IgD-negative memory B cell (primary cell): ENCODE data around the gene DEFB129. TPM values are rescaled to one million over a fixed set of nuclear protein-coding genes. Genes with fewer than 3 reads are reported as not detected.

ENCODE experiments used
- H3K27ac Mint-ChIP-seq, 3 donors: one replicate each; pipeline ENCODE4 v1.8.0; 2020 to 2022; ENCODE audit warnings: mild to moderate bottlenecking in 3 of 3, mixed read lengths in 3 of 3, moderate library complexity in 1 of 3
- H3K27me3 Mint-ChIP-seq: one replicate; pipeline ENCODE4 v1.8.0; 2021; ENCODE audit warnings: mixed read lengths
- H3K36me3 Mint-ChIP-seq: one replicate; pipeline ENCODE4 v1.8.0; 2020; ENCODE audit warnings: mild to moderate bottlenecking, mixed read lengths
- H3K4me1 Mint-ChIP-seq, 3 donors: one replicate each; pipeline ENCODE4 v1.8.0; 2020 to 2022; ENCODE audit warnings: mixed read lengths in 3 of 3, mild to moderate bottlenecking in 1 of 3
- H3K4me3 Mint-ChIP-seq, 4 donors: one replicate each; pipeline ENCODE4 v1.8.0; 2020 to 2022; ENCODE audit warnings: mild to moderate bottlenecking in 4 of 4, mixed read lengths in 4 of 4, moderate library complexity in 3 of 4
- H3K9me3 Mint-ChIP-seq, 3 donors: one replicate each; pipeline ENCODE4 v1.8.0; 2020 to 2021; ENCODE audit warnings: mixed read lengths in 3 of 3, mild to moderate bottlenecking in 1 of 3
- polyA plus RNA-seq: library from polyadenylated mRNA; unstranded; fragments of 300-500 nt; fragmentation: Illumina TruSeq; gene quantifications from one replicate; pipeline ENCODE4 v1.2.3, GENCODE V29; 2021

The DEFB129 gene
- polyA plus RNA-seq, 1 donor from 2014 or later: not detected

DNA sequence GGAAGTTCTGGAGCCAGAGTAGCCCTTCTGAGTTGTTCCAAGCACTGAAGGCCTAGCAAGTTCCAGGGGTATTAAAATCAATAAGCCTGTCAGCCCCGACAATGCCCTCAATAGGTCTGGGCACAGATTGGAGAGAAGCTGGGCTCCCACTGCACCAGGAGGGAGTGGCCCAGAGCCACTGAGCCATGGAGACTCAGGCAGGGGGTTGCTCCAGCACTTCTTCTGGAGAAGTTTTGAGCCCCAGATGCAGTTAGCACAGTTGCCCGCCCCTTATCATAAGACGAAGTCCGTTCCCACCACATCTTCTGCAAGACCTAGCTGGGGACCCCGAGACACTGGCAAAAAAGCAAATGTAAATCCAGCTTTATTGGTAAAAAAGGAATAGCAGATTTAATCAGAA is 43.5 kb downstream of the DEFB129 start:
- H3K36me3 Mint-ChIP-seq: peaks cover 2% of the 10 kb centered on the region
- H3K27ac Mint-ChIP-seq: no peak overlapping the region
- peaks cover 3 to 8% (median 7%) of the 10 kb centered on the region in 3 donors for H3K4me1 Mint-ChIP-seq
- H3K9me3 Mint-ChIP-seq: no peaks in the 10 kb centered on the region
- no peaks in the 10 kb centered on the region for H3K27me3 Mint-ChIP-seq
- H3K4me3 Mint-ChIP-seq: no peak overlapping the region

DNA sequence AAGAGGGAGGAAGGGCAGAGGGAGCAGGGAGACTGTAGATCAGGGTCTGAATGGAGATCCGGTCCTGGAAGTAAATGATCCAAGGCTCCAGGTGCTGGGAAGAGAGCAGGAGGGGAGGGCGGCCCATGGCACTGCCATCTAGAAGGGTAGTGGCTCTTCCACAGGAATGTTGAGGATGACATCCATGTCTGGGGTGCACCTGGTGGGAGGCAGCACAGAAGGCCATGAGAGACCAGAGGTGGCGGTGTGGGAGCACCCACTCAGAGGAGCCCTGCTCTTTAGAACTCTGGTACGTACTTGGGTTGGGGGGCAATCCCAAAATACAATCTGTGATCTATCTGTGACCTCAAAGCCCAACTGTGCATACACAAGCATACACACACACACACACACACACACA is 44.0 kb downstream of the DEFB129 start:
- no peak overlapping the region for H3K4me3 Mint-ChIP-seq
- peaks cover 3 to 8% (median 7%) of the 10 kb centered on the region in 3 donors for H3K4me1 Mint-ChIP-seq
- H3K9me3 Mint-ChIP-seq: no peaks in the 10 kb centered on the region
- no peak overlapping the region for H3K27ac Mint-ChIP-seq
- H3K27me3 Mint-ChIP-seq: no peaks in the 10 kb centered on the region
- H3K36me3 Mint-ChIP-seq: peaks cover 2% of the 10 kb centered on the region

DNA sequence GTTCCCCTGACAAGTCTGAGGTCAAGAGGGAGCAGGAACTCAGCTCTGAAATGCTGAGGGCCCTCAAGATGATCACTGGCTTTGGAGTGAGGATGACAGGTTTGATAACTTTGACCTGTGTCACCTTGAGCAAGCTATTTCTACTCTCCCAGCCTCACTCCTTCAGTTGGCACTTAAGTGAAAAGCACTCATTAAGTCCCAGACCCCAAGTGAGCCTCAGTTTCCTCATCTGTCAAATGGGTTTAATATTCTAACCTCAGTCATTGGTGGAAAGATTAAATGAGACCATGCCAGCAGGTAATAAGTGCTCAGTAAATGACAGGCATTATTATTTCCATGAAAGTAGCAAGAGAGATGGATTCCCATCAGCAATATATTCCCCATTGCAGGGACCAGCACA is 44.5 kb downstream of the DEFB129 start:
- peaks cover 2 to 7% (median 4%) of the 10 kb centered on the region in 3 donors for H3K4me1 Mint-ChIP-seq
- H3K4me3 Mint-ChIP-seq: no peak overlapping the region

DNA sequence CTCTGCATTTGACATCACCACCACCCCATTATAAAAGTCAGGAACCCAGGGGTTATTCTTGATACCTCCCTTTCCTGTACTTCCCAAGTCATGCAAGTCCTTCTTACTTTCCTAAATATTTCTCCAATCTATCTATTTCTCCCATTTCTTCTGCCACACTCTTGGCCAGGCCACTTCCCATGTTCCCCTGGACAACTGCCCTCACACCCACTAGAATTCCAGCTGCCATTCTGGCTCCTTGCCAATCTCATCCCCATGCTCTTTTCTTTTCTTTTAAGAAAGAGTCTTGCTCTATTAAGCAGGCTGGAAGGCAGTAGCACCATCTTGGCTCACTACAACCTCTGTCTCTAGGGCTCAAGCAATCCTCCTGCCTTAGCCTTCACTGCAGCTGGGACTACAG is 45.7 kb downstream of the DEFB129 start:
- H3K4me1 Mint-ChIP-seq: peaks cover 0 to 1% (median 0%) of the 10 kb centered on the region in 3 donors
- H3K27me3 Mint-ChIP-seq: no peaks in the 10 kb centered on the region
- H3K27ac Mint-ChIP-seq: no peak overlapping the region
- H3K4me3 Mint-ChIP-seq: no peak overlapping the region
- H3K9me3 Mint-ChIP-seq: no peaks in the 10 kb centered on the region
- peaks cover 5% of the 10 kb centered on the region for H3K36me3 Mint-ChIP-seq

More for the DNA sequence above, 44.5 kb downstream of the DEFB129 start:
- Mint-ChIP-seq H3K27me3 (no peaks in the 10 kb centered on the region), H3K27ac (no peak overlapping the region), H3K9me3 (no peaks in the 10 kb centered on the region), H3K36me3 (peaks cover 5% of the 10 kb centered on the region)

DNA sequence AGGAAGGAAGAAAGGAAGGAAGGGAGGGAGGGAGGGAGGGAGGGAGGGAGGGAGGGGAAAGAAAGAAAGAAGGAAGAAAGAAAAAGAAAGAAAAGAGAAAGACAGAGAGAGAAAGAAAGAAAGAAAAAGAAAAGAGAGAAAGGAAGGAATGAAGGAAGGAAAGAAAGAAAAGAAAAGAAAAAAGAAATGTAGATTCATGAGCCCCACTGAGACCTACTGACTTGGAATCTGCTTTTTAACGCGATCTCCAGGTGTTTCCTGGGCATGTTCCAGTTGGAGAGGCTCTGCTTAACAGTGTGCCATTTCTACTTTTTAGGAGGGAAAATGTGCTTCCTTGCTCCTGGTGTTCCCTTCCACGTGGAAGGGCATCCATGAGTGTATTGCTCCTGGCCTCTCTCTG is 46.8 kb downstream of the DEFB129 start:
- Mint-ChIP-seq H3K27me3 (no peaks in the 10 kb centered on the region), H3K27ac (no peak overlapping the region), H3K4me1 (peaks cover 0 to 4% (median 0%) of the 10 kb centered on the region in 3 donors), H3K4me3 (no peak overlapping the region), H3K9me3 (no peaks in the 10 kb centered on the region), H3K36me3 (peaks cover 5% of the 10 kb centered on the region)

DNA sequence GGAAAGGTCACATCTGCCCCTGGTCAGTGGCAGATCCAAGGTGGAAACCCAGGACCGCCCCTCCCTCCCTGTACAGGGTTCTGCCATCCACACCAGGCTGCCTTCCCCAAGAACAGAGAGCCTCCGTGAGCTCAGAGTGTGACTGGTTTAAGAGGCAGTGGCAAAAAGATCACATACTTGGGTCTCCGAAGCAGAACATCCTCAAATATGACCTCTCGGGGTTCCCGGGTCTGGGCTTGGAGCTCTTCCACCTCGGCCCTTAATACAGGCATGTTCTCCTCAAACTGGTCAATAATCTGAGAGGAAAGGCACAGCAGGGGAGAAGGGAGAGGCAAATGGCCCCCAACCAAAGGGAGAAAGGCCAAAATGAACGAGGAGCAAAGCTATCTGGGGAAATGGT is 48.7 kb downstream of the DEFB129 start:
- no peak overlapping the region for H3K27ac Mint-ChIP-seq
- peaks cover 0 to 6% (median 0%) of the 10 kb centered on the region in 3 donors for H3K4me1 Mint-ChIP-seq
- no peaks in the 10 kb centered on the region for H3K9me3 Mint-ChIP-seq
- H3K4me3 Mint-ChIP-seq: no peak overlapping the region
- H3K27me3 Mint-ChIP-seq: no peaks in the 10 kb centered on the region
- H3K36me3 Mint-ChIP-seq: peaks cover 5% of the 10 kb centered on the region

DNA sequence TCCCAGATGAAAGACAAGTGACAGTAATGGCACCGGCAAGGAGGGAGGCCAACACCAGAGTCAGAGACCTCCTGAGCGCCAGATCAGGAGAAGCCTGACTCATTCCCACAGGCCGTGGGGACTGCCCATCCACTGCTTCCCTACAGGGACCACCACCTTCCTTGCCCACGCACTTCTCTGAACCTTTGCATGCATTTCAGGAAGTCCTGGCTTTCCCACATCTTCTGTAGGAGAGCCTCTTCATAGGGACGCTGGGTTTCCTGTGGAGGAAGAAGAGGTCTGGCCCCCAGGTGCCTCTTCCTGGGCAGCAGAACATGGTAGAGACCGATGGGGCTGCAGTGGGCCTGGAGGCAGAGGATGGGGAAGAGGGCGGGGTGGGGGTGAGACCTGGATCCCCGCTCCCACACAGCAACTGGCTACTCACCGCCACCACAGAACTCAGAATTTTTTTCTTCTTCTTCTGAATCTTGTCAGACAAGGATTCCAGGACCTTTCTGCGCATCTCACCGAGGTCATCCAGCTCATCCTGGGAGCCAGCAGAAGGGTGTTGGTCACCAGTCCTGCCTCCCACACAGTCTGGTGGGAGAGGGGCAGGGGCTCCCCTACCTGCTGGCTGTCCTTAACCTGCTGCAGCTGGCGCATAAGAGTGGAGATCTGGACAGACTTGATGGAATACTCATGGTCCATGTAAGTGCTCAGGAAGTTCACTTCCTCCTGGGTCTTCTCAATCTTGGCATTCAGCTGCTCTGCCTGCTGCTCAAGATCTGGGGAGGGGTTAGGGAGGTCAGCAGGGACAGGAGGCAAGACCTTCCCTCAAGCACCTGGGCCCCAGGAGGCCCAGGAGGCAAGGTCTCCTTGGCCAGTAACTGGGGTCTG is 49.8 kb downstream of the DEFB129 start:
- H3K9me3 Mint-ChIP-seq: no peaks in the 10 kb centered on the region
- H3K27ac Mint-ChIP-seq: no peak overlapping the region
- H3K4me1 Mint-ChIP-seq: peaks cover 0 to 8% (median 0%) of the 10 kb centered on the region in 3 donors
- peaks cover 7% of the 10 kb centered on the region for H3K36me3 Mint-ChIP-seq
- no peak overlapping the region for H3K4me3 Mint-ChIP-seq
- no peaks in the 10 kb centered on the region for H3K27me3 Mint-ChIP-seq

DNA sequence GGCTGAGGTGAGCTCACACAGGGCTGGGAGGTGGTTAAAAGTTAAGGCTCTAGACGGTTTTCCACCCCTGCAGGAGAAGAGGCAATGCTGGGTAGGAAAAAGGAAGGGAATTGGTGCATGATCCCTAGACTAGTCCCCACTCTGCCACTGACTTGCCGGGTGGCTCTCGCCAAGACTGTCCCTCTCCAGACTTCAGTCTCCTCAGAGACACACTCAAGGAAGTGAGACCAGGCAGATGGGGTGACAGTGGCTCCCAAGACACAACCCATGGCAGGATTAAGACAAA is 50.4 kb downstream of the DEFB129 start:
- no peak overlapping the region for H3K27ac Mint-ChIP-seq
- H3K4me3 Mint-ChIP-seq: no peak overlapping the region

DNA sequence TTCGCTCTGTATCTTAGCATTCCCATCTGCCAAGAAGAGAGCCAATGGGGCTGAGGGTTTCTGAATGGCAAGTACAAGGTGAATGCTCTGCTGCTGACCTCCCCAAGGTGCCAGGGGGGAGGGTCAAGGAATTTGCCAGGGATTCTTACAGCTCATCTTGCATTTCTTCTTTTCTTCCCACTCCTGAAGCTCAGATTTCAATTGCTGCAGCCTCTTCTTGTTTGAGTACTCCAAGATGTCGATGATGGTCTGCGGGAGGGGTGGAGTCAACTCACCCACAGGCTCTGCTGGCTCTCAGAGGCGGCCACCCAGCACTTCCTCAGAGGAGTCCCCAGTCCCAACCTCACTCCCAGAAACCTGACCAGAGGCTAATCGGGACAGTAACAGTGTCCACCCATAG is 51.1 kb downstream of the DEFB129 start:
- Mint-ChIP-seq H3K4me3 (no peak overlapping the region), H3K36me3 (peaks cover 7% of the 10 kb centered on the region), H3K4me1 (peaks cover 0 to 8% (median 0%) of the 10 kb centered on the region in 3 donors), H3K27ac (no peak overlapping the region), H3K9me3 (no peaks in the 10 kb centered on the region), H3K27me3 (no peaks in the 10 kb centered on the region)

More for the DNA sequence above, 50.4 kb downstream of the DEFB129 start:
- H3K36me3 Mint-ChIP-seq: peaks cover 7% of the 10 kb centered on the region
- no peaks in the 10 kb centered on the region for H3K27me3 Mint-ChIP-seq
- H3K9me3 Mint-ChIP-seq: no peaks in the 10 kb centered on the region
- H3K4me1 Mint-ChIP-seq: peaks cover 0 to 8% (median 0%) of the 10 kb centered on the region in 3 donors

DNA sequence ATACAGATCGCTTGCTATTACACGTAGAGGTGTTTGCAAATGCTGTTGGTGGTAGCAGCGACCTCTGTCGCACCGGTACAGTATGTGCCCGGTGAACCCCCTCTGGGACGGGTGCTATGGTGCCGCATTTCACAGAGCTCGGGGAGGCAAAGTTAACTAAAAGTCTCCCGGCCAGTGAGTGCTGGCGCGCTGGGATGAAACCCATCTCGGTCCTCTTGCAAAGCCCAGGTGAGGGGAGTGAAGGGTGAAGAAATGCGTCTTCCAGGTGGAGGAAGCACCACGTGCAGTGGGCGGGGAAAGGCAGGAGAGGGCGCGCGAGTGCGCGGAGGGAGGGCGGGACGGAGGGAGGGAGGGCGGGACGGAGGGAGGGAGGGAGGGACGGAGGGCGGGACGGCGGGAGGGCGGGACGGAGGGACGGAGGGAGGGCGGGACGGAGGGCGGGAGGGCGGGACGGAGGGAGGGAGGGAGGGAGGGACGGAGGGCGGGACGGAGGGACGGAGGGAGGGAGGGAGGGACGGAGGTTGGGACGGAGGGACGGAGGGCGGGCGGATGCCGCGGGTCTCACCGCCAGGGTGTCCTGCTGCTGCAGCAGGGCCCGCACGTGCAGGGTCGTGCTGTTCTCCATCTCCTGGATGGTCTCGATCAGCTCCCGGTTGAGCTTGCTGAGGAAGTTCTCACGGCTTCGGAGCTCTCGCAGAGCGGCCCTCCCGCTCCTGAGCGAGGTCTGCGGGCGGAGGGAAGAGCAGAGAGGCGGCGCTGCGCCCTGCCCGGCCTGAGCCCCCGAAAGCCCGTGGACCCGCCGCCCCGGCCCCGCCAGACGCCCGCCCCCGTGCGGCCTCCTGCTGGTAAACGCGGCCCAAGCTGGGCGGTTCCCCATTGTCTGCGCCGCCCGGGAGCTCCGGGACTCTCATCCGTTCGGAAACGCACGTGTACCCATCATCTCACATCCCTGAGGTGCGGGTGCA is 51.8 kb downstream of the DEFB129 start:
- Mint-ChIP-seq H3K9me3 (no peaks in the 10 kb centered on the region), H3K36me3 (peaks cover 7% of the 10 kb centered on the region), H3K4me3 (no peak overlapping the region), H3K27ac (no peak overlapping the region), H3K4me1 (peaks cover 0 to 8% (median 0%) of the 10 kb centered on the region in 3 donors), H3K27me3 (no peaks in the 10 kb centered on the region)

Other genes with a start within 250 kb of the DEFB129 start
- not detected for gene DEFB125, start 139.6 kb upstream of the DEFB129 start, polyA plus RNA-seq
- not detected for gene DEFB126, start 84.7 kb upstream of the DEFB129 start, polyA plus RNA-seq
- not detected for gene DEFB127, start 69.8 kb upstream of the DEFB129 start, polyA plus RNA-seq
- not detected for gene DEFB128, start 37.5 kb upstream of the DEFB129 start, polyA plus RNA-seq
- gene DEFB132, start 30.5 kb downstream of the DEFB129 start, polyA plus RNA-seq: not detected
- gene C20orf96, start 63.5 kb downstream of the DEFB129 start, polyA plus RNA-seq: 1.1 TPM
- gene ZCCHC3, start 70.3 kb downstream of the DEFB129 start, polyA plus RNA-seq: 16.7 TPM
- 1.9 TPM for gene SOX12, start 98.3 kb downstream of the DEFB129 start, polyA plus RNA-seq
- gene NRSN2, start 119.9 kb downstream of the DEFB129 start, polyA plus RNA-seq: 6.2 TPM
- gene TRIB3, start 153.5 kb downstream of the DEFB129 start, polyA plus RNA-seq: 20.1 TPM
- gene RBCK1, start 181.0 kb downstream of the DEFB129 start, polyA plus RNA-seq: 107 TPM
- 19.0 TPM for gene TBC1D20, start 235.3 kb downstream of the DEFB129 start, polyA plus RNA-seq